ENCODE data around the gene VCPKMT. TPM values are rescaled to one million over a fixed set of nuclear protein-coding genes. Genes with fewer than 3 reads are reported as not detected.

Gene VCPKMT
- total RNA-seq, 1 experiment from 2014 or later = 7.1 TPM

DNA sequence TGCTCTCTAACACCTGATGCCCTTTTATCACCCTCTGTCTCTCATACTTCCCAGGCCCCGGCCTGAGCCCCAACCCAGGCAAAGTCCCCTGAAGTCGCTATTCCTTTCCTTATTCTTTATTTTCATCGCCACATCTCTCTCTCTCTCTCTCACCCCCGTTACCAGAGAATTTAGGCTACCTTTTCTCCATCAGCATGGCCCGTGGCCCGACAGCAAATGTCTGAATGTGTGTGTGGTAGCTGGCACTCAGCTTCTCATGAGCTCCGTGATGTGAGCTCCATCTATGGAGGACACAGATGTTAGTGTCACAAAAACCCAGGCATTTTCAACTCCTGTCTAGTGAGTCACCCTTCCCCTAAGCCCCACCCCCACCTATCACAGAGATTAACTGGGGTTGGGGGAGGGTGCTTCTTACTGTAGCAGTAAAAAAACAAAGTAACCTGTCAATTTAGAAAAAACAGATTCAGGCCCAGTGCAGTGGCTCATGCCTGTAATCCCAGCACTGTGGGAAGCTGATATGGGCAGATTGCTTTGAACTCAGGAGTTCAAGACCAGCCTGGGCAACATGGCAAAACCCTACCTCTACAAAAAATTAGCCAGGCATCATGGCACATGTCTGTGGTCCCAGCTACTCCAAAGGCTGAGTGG, 53.8 kb downstream of the VCPKMT start:
- BruUV-seq (replicated peaks) = TSS peak; percentile 61
- peak overlapping the region; percentile 91 for H3K27ac Mint-ChIP-seq (ENCODE audit: unreplicated experiment)
- peaks cover 49% of the 10 kb centered on the region for H3K4me1 Mint-ChIP-seq (ENCODE audit: low read depth, unreplicated experiment)
- H3K36me3 Mint-ChIP-seq (ENCODE audit: insufficient read depth, unreplicated experiment) = peaks cover 15% of the 10 kb centered on the region
- peak overlapping the region; percentile 55 for H3K4me3 Mint-ChIP-seq (ENCODE audit: low read depth, unreplicated experiment)
- no peaks in the 10 kb centered on the region for H3K27me3 Mint-ChIP-seq (ENCODE audit: unreplicated experiment)
- CTCF ChIA-PET = interaction anchor here (0.7 to 2.1 kb wide), 12 partner anchors 15 to 209 kb away, joined by 3 to 14 read pairs (median 4); partner anchors contain the start of gene NEMF
- TF ChIP-seq, protein P1, sequence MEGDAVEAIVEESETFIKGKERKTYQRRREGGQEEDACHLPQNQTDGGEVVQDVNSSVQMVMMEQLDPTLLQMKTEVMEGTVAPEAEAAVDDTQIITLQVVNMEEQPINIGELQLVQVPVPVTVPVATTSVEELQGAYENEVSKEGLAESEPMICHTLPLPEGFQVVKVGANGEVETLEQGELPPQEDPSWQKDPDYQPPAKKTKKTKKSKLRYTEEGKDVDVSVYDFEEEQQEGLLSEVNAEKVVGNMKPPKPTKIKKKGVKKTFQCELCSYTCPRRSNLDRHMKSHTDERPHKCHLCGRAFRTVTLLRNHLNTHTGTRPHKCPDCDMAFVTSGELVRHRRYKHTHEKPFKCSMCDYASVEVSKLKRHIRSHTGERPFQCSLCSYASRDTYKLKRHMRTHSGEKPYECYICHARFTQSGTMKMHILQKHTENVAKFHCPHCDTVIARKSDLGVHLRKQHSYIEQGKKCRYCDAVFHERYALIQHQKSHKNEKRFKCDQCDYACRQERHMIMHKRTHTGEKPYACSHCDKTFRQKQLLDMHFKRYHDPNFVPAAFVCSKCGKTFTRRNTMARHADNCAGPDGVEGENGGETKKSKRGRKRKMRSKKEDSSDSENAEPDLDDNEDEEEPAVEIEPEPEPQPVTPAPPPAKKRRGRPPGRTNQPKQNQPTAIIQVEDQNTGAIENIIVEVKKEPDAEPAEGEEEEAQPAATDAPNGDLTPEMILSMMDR (IDR thresholded peaks at IDR 0.05; ENCODE audit: unreplicated experiment) = no peak
- DNase-seq = peak; percentile 66
- no peaks in the 10 kb centered on the region for H3K9me3 Mint-ChIP-seq (ENCODE audit: low read depth, unreplicated experiment)
- intact Hi-C loops (cut with micrococcal nuclease; ENCODE audit: unreplicated experiment) = loop anchor here (5.0 kb wide), 3 partner anchors 50 to 165 kb away; no protein-coding TSS in a partner anchor

DNA sequence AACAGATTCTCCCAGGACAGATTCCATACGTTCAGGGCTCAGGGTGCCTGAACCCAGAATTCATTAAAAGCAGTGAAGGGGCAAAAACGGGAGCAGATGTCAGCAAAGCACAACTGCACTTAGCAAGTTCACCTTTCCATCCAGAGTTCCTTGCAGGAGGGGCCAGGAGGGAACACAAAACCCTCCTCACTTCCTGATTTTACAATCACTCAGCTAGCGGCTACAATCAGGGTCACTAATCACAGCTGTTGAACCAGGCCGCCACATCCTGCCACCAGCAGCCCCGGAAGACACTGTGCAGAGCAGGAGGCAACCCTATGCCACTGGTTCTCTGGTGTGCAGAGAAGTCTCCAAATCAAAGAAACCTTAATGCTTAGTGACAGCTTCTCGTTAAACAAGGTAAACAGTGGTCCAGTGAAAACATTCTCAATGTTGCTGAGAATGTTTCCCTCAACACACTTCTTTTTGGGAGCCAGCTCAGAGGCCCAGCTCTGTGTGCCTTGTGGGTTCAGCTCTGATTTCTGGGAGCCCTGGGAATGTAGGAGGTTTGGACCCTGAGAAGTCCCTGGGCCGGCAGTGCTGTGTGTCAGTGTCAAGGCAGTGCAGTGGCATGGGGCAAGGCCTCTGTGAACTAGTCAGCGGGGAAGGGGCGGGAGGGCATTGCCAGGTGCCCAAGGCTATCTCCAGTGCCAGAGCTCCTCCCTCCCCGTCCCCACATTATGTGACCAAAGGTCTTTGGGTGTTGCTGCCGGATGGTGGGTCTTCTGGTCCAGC, 54.5 kb downstream of the VCPKMT start:
- TF ChIP-seq, protein P1 (IDR thresholded peaks at IDR 0.05; ENCODE audit: unreplicated experiment) = no peak
- peak; percentile 52 for DNase-seq
- CTCF ChIA-PET = interaction anchor here (0.6 to 2.1 kb wide), 13 partner anchors 14 to 209 kb away, joined by 3 to 14 read pairs (median 4); partner anchors contain the start of gene NEMF

DNA sequence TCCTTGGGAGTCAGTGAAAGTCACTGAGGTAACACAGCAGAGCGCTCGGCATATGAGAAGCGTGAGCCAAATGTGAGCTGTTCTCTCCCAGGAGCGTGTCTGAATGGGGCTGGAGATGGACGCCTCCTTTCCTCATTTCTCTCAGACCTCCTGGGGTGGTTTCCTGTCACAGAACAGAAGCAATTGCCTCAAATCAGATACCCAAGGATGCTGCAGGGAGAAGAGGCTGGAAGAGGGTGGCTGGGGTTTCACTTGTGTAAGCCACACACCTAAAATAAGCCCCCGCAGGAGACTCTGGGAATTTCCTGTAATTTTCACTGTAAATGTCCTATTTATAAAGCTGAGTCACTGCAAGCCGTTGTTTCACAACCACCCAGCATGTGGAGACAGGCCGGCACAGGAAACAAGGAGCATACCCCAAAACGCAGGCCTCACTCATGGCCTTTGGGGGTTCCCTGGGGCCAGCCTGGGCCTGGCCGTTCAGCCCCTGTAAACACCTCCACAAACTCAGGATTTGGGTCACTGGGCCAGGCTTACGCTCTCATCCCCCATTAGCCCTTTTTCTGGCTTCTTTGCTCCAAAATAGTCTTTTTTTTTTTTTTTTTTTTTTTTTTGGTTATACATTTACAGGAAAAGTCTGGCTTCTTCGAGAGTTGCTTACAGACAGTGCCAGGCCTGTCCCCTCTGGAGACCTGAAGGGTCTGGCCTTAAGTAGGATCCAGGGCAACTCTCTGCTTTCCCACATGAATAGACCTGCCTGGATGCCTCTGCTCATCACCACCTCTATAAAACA, 55.3 kb downstream of the VCPKMT start:
- H3K36me3 Mint-ChIP-seq (ENCODE audit: insufficient read depth, unreplicated experiment) = peaks cover 15% of the 10 kb centered on the region
- peak overlapping the region; percentile 91 for H3K27ac Mint-ChIP-seq (ENCODE audit: unreplicated experiment)
- no peaks in the 10 kb centered on the region for H3K9me3 Mint-ChIP-seq (ENCODE audit: low read depth, unreplicated experiment)
- peaks cover 45% of the 10 kb centered on the region for H3K4me1 Mint-ChIP-seq (ENCODE audit: low read depth, unreplicated experiment)
- peak; percentile 57 for DNase-seq
- BruUV-seq (replicated peaks) = no TSS peak
- no peaks in the 10 kb centered on the region for H3K27me3 Mint-ChIP-seq (ENCODE audit: unreplicated experiment)
- H3K4me3 Mint-ChIP-seq (ENCODE audit: low read depth, unreplicated experiment) = no peak overlapping the region
- CTCF ChIA-PET = interaction anchor here (1.2 to 2.1 kb wide), 4 partner anchors 14 to 208 kb away, joined by 4 to 14 read pairs (median 7); partner anchors contain the start of gene NEMF
- TF ChIP-seq, protein P1 (IDR thresholded peaks at IDR 0.05; ENCODE audit: unreplicated experiment) = no peak
- intact Hi-C loops (cut with micrococcal nuclease; ENCODE audit: unreplicated experiment) = loop anchor here (2.0 to 5.0 kb wide), 4 partner anchors 49 to 192 kb away; no protein-coding TSS in a partner anchor

More for the DNA sequence above, 54.5 kb downstream of the VCPKMT start:
- Mint-ChIP-seq H3K36me3 (ENCODE audit: insufficient read depth, unreplicated experiment) (peaks cover 15% of the 10 kb centered on the region), H3K27me3 (ENCODE audit: unreplicated experiment) (no peaks in the 10 kb centered on the region), H3K27ac (ENCODE audit: unreplicated experiment) (peak overlapping the region; percentile 91), H3K9me3 (ENCODE audit: low read depth, unreplicated experiment) (no peaks in the 10 kb centered on the region), H3K4me3 (ENCODE audit: low read depth, unreplicated experiment) (peak overlapping the region; percentile 55), H3K4me1 (ENCODE audit: low read depth, unreplicated experiment) (peaks cover 48% of the 10 kb centered on the region)
- intact Hi-C loops (cut with micrococcal nuclease; ENCODE audit: unreplicated experiment) = loop anchor here (2.0 to 5.0 kb wide), 4 partner anchors 50 to 193 kb away; no protein-coding TSS in a partner anchor
- no TSS peak for BruUV-seq (replicated peaks)
